Brain microvascular endothelial cell (primary cell): ENCODE measurements around the gene ANO6.
A peak's percentile ranks its signal among the peaks of the same experiment; 100 is the strongest.

Experiments
- DNase-seq: peaks from one replicate; pipeline ENCODE4 v3.0.0-alpha.2; 2020
- H3K27ac ChIP-seq: fragments of 250-450 bp; sonication (Bioruptor Pico); 2 replicates; pipeline ENCODE4 v1.5.1; 2020; ENCODE audit warnings: mild to moderate bottlenecking, moderate library complexity
- H3K27me3 ChIP-seq: fragments of 250-450 bp; sonication (Bioruptor Pico); replicated peaks from 2 replicates; pipeline ENCODE4 v1.5.1; 2020; ENCODE audit warnings: mild to moderate bottlenecking
- H3K36me3 ChIP-seq: fragments of 250-450 bp; sonication (Bioruptor Pico); replicated peaks from 2 replicates; pipeline ENCODE4 v1.5.1; 2020; ENCODE audit warnings: mild to moderate bottlenecking
- H3K4me3 ChIP-seq: 2 replicates; pipeline ENCODE4 v1.5.1; 2011; ENCODE audit warnings: low read depth, mild to moderate bottlenecking, control low read depth, low read length, moderate library complexity
- CTCF ChIP-seq: IDR thresholded peaks from 2 replicates; pipeline ENCODE4 v1.5.1; 2011; ENCODE audit warnings: low read depth, mild to moderate bottlenecking, moderate library complexity, low read length, control low read depth, inconsistent platforms; ENCODE audit errors: missing control alignments
- in situ Hi-C: cut with HindIII; loops from 2 replicates; pipeline ENCODE4 v1.10.0; 2017; ENCODE audit warnings: low sequenced_read_pairs, low pct_ligation_motif_present

The ANO6 gene

GRCh38 chr12:45431126-45431525, 215.2 kb downstream of the ANO6 start:
- DNase-seq = no peak
- in situ Hi-C loops = no loop called here
- Histone ChIP-seq H3K27ac (no peak overlapping the region), H3K36me3 (peaks cover 4% of the 10 kb centered on the region), H3K4me3 (no peak overlapping the region), H3K27me3 (no peaks in the 10 kb centered on the region)
- TF ChIP-seq CTCF = no peak

- Histone ChIP-seq H3K27me3 (no peaks in the 10 kb centered on the region), H3K4me3 (no peak overlapping the region), H3K36me3 (peaks cover 4% of the 10 kb centered on the region), H3K27ac (no peak overlapping the region)
- in situ Hi-C loops = no loop called here
- TF ChIP-seq CTCF = no peak
- DNase-seq = no peak
These were observed 216.8 kb downstream of the ANO6 start for GRCh38 chr12:45432710-45433109.

DNA sequence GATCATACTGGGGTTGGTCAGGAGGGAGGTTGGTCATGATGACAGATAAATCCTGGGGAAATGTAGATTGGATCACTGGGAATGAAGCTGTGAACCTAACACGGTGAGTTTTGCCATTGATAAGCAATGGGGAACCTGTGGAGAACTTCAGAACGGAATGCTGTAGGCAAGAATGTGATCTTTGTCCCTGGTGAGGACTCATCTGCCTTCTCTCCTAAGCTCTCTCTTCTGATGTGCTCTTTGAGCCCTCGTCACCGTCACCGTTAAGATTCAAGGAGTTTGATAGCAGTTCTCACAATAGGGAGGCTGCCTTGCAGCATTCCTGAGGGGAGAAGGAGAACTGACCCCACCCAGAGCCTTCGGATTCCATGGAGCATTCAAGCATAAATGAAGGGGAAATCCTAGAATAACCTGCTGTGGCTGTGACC, 217.6 kb downstream of the ANO6 start:
- no peak overlapping the region for H3K4me3 ChIP-seq
- no peak for TF ChIP-seq CTCF
- in situ Hi-C loops = no loop called here
- DNase-seq = no peak
- H3K27ac ChIP-seq = no peak overlapping the region
- H3K36me3 ChIP-seq = peaks cover 2% of the 10 kb centered on the region
- H3K27me3 ChIP-seq = no peaks in the 10 kb centered on the region

DNA sequence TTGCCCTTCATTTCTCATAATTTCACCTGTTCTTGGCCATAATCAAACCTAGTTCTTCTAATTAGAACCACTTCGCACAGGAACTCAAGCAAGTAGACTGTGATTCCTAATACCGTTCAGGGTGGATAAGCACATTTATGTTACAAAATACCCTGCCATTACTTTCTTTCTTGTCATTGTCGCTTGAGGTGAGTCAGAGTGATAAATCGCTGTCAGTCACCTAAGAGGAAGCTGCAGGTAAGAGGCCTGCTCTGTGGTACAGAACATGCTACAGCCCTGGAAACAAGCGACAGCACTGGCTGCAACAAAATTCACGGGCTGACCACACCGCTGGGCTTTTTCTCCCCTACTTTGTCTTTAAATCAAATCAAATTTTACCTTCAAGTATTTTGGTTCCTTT, 218.2 kb downstream of the ANO6 start:
- no peak for DNase-seq
- no peak for TF ChIP-seq CTCF
- no peak overlapping the region for H3K4me3 ChIP-seq
- peaks cover 2% of the 10 kb centered on the region for H3K36me3 ChIP-seq
- in situ Hi-C loops = no loop called here
- no peaks in the 10 kb centered on the region for H3K27me3 ChIP-seq
- no peak overlapping the region for H3K27ac ChIP-seq

DNA sequence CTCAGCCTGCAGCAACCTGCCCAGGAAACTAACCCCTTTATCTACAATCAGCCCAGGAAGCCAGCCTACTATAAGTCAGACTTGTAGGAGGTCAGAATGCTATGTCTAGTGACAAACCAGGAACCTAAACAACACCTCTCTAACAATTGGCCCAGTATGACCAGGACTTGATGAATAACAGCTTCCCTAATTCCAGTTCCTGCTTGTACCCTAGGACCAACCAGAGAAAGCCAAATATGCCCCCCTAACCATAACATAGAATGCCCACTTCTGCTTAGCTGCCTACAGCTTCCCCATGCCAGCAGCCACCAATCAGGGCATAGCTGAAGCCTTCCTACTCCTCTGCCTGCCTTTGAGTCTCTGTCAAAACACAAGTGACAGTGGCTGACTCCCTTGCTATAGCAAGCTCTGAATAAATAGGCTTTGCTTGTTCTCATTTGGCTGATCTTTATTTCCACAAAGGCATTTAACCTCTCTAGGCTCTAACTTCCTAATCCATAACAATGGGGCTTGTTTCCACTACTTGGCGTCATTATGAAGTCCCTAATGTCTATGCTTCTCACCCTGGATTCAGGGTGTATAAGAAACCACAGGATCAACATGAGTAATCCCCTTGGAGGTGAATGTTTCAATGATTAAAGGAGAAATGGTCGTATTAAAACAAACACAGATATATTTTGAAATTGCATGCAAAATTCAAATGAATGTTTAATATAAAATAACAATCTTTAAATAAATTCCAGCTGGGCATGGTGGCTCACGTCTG, 220.2 kb downstream of the ANO6 start:
- H3K4me3 ChIP-seq = no peak overlapping the region
- TF ChIP-seq CTCF = no peak
- no peak for DNase-seq
- H3K27ac ChIP-seq = no peak overlapping the region
- H3K36me3 ChIP-seq = no peaks in the 10 kb centered on the region
- H3K27me3 ChIP-seq = no peaks in the 10 kb centered on the region
- in situ Hi-C loops = no loop called here

DNA sequence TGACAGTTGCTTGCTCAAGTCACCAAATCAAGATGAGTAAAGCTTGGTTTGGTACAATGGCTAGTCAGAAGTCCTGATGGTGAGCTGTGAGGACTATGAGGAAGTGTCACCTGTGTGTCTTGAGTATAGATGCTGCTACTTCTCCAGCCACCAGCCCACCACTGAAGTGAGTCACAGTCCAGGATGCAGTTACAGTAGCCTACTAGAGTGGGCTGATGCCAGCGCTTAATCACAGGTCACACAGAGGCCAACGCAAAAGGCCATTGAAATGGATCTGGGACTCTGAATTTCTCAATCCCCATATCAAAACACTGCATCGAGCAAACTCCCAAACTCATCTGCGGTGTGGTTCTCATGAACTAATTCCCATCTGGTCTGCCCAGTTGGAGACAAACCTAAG, 223.1 kb downstream of the ANO6 start:
- no peaks in the 10 kb centered on the region for H3K27me3 ChIP-seq

More for the DNA sequence above, 223.1 kb downstream of the ANO6 start:
- Histone ChIP-seq H3K27ac (no peak overlapping the region), H3K4me3 (no peak overlapping the region), H3K36me3 (no peaks in the 10 kb centered on the region)
- DNase-seq = peak; percentile 72
- in situ Hi-C loops = no loop called here
- no peak for TF ChIP-seq CTCF
